ENCODE data around the gene ALDOB. TPM values are rescaled to one million over a fixed set of nuclear protein-coding genes. Genes with fewer than 3 reads are reported as not detected.

The ALDOB gene
- polyA plus RNA-seq (2012; ENCODE audit: insufficient read length, low read depth), result not detected

GRCh38 chr9:101435601-101436079 lies at the start of gene ALDOB:
TSS of gene ALDOB (minus strand) at chr9:101435774. CDS start at chr9:101430887, 4,887 bp downstream.
- no peak for TF ChIP-seq FOXP2 (optimal IDR thresholded peaks at IDR 0.05; ENCODE audit: borderline replicate concordance, extremely low read depth, extremely low read length, insufficient read depth)
- TF ChIP-seq, protein P1, sequence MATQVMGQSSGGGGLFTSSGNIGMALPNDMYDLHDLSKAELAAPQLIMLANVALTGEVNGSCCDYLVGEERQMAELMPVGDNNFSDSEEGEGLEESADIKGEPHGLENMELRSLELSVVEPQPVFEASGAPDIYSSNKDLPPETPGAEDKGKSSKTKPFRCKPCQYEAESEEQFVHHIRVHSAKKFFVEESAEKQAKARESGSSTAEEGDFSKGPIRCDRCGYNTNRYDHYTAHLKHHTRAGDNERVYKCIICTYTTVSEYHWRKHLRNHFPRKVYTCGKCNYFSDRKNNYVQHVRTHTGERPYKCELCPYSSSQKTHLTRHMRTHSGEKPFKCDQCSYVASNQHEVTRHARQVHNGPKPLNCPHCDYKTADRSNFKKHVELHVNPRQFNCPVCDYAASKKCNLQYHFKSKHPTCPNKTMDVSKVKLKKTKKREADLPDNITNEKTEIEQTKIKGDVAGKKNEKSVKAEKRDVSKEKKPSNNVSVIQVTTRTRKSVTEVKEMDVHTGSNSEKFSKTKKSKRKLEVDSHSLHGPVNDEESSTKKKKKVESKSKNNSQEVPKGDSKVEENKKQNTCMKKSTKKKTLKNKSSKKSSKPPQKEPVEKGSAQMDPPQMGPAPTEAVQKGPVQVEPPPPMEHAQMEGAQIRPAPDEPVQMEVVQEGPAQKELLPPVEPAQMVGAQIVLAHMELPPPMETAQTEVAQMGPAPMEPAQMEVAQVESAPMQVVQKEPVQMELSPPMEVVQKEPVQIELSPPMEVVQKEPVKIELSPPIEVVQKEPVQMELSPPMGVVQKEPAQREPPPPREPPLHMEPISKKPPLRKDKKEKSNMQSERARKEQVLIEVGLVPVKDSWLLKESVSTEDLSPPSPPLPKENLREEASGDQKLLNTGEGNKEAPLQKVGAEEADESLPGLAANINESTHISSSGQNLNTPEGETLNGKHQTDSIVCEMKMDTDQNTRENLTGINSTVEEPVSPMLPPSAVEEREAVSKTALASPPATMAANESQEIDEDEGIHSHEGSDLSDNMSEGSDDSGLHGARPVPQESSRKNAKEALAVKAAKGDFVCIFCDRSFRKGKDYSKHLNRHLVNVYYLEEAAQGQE (IDR thresholded peaks at IDR 0.05; ENCODE audit: insufficient read depth in 1 of 2, low read depth in 2 of 2, low read length in 2 of 2), result no peak
- no peak for TF ChIP-seq TAF1 (IDR thresholded peaks at IDR 0.05; ENCODE audit: borderline replicate concordance, insufficient read depth, low read length)
- no peak for TF ChIP-seq SIN3A (IDR thresholded peaks at IDR 0.05; ENCODE audit: borderline replicate concordance, insufficient read depth, low read length)
- TF ChIP-seq POLR2AphosphoS5 (IDR thresholded peaks at IDR 0.05; ENCODE audit: low read depth, low read length), result no peak

GRCh38 chr9:101484046-101484445 lies 48.5 kb upstream of the ALDOB start:
- TF ChIP-seq TAF1 (IDR thresholded peaks at IDR 0.05; ENCODE audit: borderline replicate concordance, insufficient read depth, low read length) (no peak), SIN3A (IDR thresholded peaks at IDR 0.05; ENCODE audit: borderline replicate concordance, insufficient read depth, low read length) (no peak), POLR2AphosphoS5 (IDR thresholded peaks at IDR 0.05; ENCODE audit: low read depth, low read length) (no peak), FOXP2 (optimal IDR thresholded peaks at IDR 0.05; ENCODE audit: borderline replicate concordance, extremely low read depth, extremely low read length, insufficient read depth) (no peak)
- TF ChIP-seq, protein P1 (IDR thresholded peaks at IDR 0.05; ENCODE audit: insufficient read depth in 1 of 2, low read depth in 2 of 2, low read length in 2 of 2), result no peak

DNA sequence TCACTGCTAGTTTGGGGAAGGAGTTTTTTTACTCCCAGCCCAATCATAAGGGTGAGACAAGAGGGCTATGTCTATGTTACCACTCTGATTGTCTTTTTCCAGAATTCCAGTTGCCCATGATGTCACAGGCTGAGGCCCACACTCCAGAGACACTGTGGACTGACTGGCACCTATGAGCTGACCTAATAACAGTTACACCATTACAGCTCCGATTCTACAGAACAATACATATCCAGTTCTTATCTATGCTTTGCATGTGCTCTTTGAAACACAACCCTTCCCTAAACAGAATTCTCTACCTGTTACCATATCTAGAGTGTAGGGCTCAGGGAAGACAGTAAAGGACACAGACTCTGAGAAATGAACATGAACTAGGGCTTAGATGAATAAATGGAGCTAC lies 45.7 kb upstream of the ALDOB start:
- TF ChIP-seq TAF1 (IDR thresholded peaks at IDR 0.05; ENCODE audit: borderline replicate concordance, insufficient read depth, low read length) (no peak), FOXP2 (optimal IDR thresholded peaks at IDR 0.05; ENCODE audit: borderline replicate concordance, extremely low read depth, extremely low read length, insufficient read depth) (no peak), POLR2AphosphoS5 (IDR thresholded peaks at IDR 0.05; ENCODE audit: low read depth, low read length) (no peak), SIN3A (IDR thresholded peaks at IDR 0.05; ENCODE audit: borderline replicate concordance, insufficient read depth, low read length) (no peak)
- TF ChIP-seq, protein P1 (IDR thresholded peaks at IDR 0.05; ENCODE audit: insufficient read depth in 1 of 2, low read depth in 2 of 2, low read length in 2 of 2), result no peak

GRCh38 chr9:101480386-101480785 lies 44.8 kb upstream of the ALDOB start:
- TF ChIP-seq FOXP2 (optimal IDR thresholded peaks at IDR 0.05; ENCODE audit: borderline replicate concordance, extremely low read depth, extremely low read length, insufficient read depth), result no peak
- TF ChIP-seq, protein P1 (IDR thresholded peaks at IDR 0.05; ENCODE audit: insufficient read depth in 1 of 2, low read depth in 2 of 2, low read length in 2 of 2), result no peak
- no peak for TF ChIP-seq POLR2AphosphoS5 (IDR thresholded peaks at IDR 0.05; ENCODE audit: low read depth, low read length)
- TF ChIP-seq TAF1 (IDR thresholded peaks at IDR 0.05; ENCODE audit: borderline replicate concordance, insufficient read depth, low read length), result no peak
- no peak for TF ChIP-seq SIN3A (IDR thresholded peaks at IDR 0.05; ENCODE audit: borderline replicate concordance, insufficient read depth, low read length)
